ENCODE data around the gene RIPK4. TPM values are rescaled to one million over a fixed set of nuclear protein-coding genes. Genes with fewer than 3 reads are reported as not detected.

RIPK4 gene
- total and polyA plus RNA-seq, 2 donors (not counting 1 experiment from before 2014, with no cell fraction given) = not detected

GRCh38 chr21:41768437-41769042 lies 1.7 kb upstream of the RIPK4 start:
- H3K9ac ChIP-seq (ENCODE audit: low read length) = peak overlapping the region; percentile 58
- Mint-ChIP-seq H3K27ac (no peak overlapping the region), H3K4me3 (peak overlapping the region; percentile 88), H3K27me3 (peaks cover 83% of the 10 kb centered on the region), H3K9me3 (ENCODE audit: insufficient read depth) (no peaks in the 10 kb centered on the region), H3K4me1 (peaks cover 24% of the 10 kb centered on the region)
- H3K4me1 ChIP-seq (ENCODE audit: control insufficient read depth in 2 of 2, insufficient read depth in 2 of 2, low read length in 2 of 2) = peaks cover 28 to 33% of the 10 kb centered on the region in 2 donors
- no peaks in the 10 kb centered on the region for H3K79me2 ChIP-seq (ENCODE audit: control insufficient read depth, insufficient read depth, low read length)
- ATAC-seq (ENCODE audit: low read depth) = no peak
- peak overlapping the region; percentile 80 for H3K4me2 ChIP-seq (replicated peaks; ENCODE audit: low read depth, low read length, poor library complexity, severe bottlenecking)
- H3K4me3 ChIP-seq (ENCODE audit: control extremely low read depth in 1 of 5, extremely low read depth in 1 of 5, insufficient read depth in 1 of 5, low read depth in 2 of 5, low read length in 4 of 5) = peak overlapping the region in 4 of 5 experiments; percentile 8 to 61 (median 40)
- CTCF ChIA-PET = interaction anchor here (1.2 kb wide), 1 partner anchor 485 kb away, joined by 9 read pairs; no protein-coding TSS in a partner anchor
- POLR2A ChIA-PET = no interaction called here
- intact Hi-C loops (cut with micrococcal nuclease) = no loop called here
- peaks cover 0 to 76% (median 40%) of the 10 kb centered on the region in 4 experiments for H3K27me3 ChIP-seq (replicated peaks in 1 of 4; ENCODE audit: control extremely low read depth in 1 of 4, control insufficient read depth in 3 of 4, insufficient read depth in 4 of 4, low read length in 3 of 4)
- H3K27ac ChIP-seq (ENCODE audit: low read length in 2 of 2) = no peak overlapping the region
- H3K9me3 ChIP-seq (ENCODE audit: control extremely low read depth in 1 of 3, control insufficient read depth in 2 of 3, insufficient read depth in 1 of 3, low read length in 2 of 3) = peaks cover 0 to 25% (median 0%) of the 10 kb centered on the region in 3 donors
- H4K20me1 ChIP-seq (ENCODE audit: control insufficient read depth, insufficient read depth, low read length, poor library complexity, severe bottlenecking) = no peaks in the 10 kb centered on the region
- no peaks in the 10 kb centered on the region for H3K36me3 ChIP-seq (replicated peaks in 1 of 2; ENCODE audit: control extremely low read depth in 1 of 2, control insufficient read depth in 1 of 2, extremely low read depth in 1 of 2, insufficient read depth in 2 of 2, low read length in 1 of 2)
- WGBS (ENCODE audit: insufficient coverage) = 3% methylated on average over 13 of the region's 17 CpGs
- H2AFZ ChIP-seq (ENCODE audit: insufficient read depth, low read depth, low read length, poor library complexity, severe bottlenecking) = peak overlapping the region; percentile 51
- TF ChIP-seq CTCF (IDR thresholded peaks at IDR 0.05) (no peak), EZH2 (IDR thresholded peaks at IDR 0.05; ENCODE audit: borderline replicate concordance, insufficient read depth, low read depth, low read length, poor library complexity, severe bottlenecking) (no peak)
- peak; percentile 52 for DNase-seq

All from B cell (primary cell).